Right lobe of liver (tissue), 6 donors: ENCODE data around the gene PCDH12. TPM values are rescaled to one million over a fixed set of nuclear protein-coding genes. Genes with fewer than 3 reads are reported as not detected.

Experiments used
- ATAC-seq, 4 donors: fragments of 200-7000 bp; cut with Tn5 transposase; one replicate each; pipeline ENCODE4 v1.9.1; 2020; ENCODE audit warnings: mild to moderate bottlenecking in 4 of 4, moderate library complexity in 4 of 4
- DNase-seq, 3 donors: peaks; one replicate each; pipeline ENCODE4 v3.0.0-alpha.2; 2020
- H3K27ac ChIP-seq, 3 donors: fragments of 200-600 bp; one replicate each; pipeline ENCODE4 v1.8.0; 2022
- H3K27me3 ChIP-seq, 2 donors: fragments of 200-600 bp; one replicate each; pipeline ENCODE4 v1.8.0; 2022
- H3K36me3 ChIP-seq, 4 donors: fragments of 200-600 bp; sonication (generic) in 1 of 4; one replicate each; pipeline versions ENCODE4 v1.5.1 to v1.8.0; 2017 to 2022; ENCODE audit warnings: control low read depth in 1 of 4
- H3K4me1 ChIP-seq, 4 donors: fragments of 200-600 bp; sonication (generic) in 1 of 4; one replicate each; pipeline versions ENCODE4 v1.5.1 to v1.8.0; 2017 to 2022; ENCODE audit warnings: control low read depth in 1 of 4
- H3K4me3 ChIP-seq, 3 donors: fragments of 200-600 bp; one replicate each; pipeline ENCODE4 v1.8.0; 2022
- H3K9me3 ChIP-seq, 4 donors: fragments of 200-600 bp; sonication (generic) in 1 of 4; one replicate each; pipeline versions ENCODE4 v1.5.1 to v1.8.0; 2017 to 2022; ENCODE audit warnings: control low read depth in 1 of 4
- POLR2A ChIP-seq: fragments of 450-650 bp; IDR thresholded peaks from one replicate; pipeline ENCODE4 v1.6.1; 2017; ENCODE audit warnings: antibody characterized with exemption, mild to moderate bottlenecking
- WGBS: methylation state at CpG from one replicate; pipeline ENCODE4 v1.1.6; 2018; ENCODE audit warnings: low coverage, low lambda C conversion rate; ENCODE audit not compliant: insufficient coverage; ENCODE audit errors: missing lambda C conversion rate; 5-methylcytosine and 5-hydroxymethylcytosine counted together
- intact Hi-C, 2 donors: fragments of 100-400 bp; cut with DNase I; formaldehyde crosslinking; loops; one replicate each; pipeline versions ENCODE4 v1.11.2 to v1.14.1; 2022
- total RNA-seq, 6 experiments: library from RNA; depleted of rRNA in 2 of 6; stranded (reverse); fragments of >200 nt in 2 of 6; fragmentation: NEBNext Ultra II Directional in 3 of 6; extraction: Animal tissue kit (Norgen Biotek cat#: 25700) in 3 of 6; gene quantifications; one replicate each; pipeline versions ENCODE4 v1.1.0 to v1.2.4, GENCODE V29; 2016 to 2023
- TF ChIP-seq, protein P1 (sequence below), 4 donors: fragments of 200-600 bp in 3 of 4; fragments of 450-650 bp in 1 of 4; IDR thresholded peaks; one replicate each; pipeline versions ENCODE4 v1.5.1 to v1.8.0; 2016 to 2022; ENCODE audit warnings: antibody characterized with exemption in 4 of 4, mild to moderate bottlenecking in 2 of 4
- donor health status: DM: no; HTN: yes; CAD: no.
- donor health status: DM: no; HTN: no; CAD: no.
- donor health status: DM: no; HTN: no; CAD: no.
- donor health status: DM: no; HTN: yes; CAD: no.
- donor health status: DM: no; HTN: yes; CAD: no.

PCDH12 gene
- total RNA-seq, 6 experiments from 2014 or later: 1.5 to 4.4 (median 1.9) TPM

DNA sequence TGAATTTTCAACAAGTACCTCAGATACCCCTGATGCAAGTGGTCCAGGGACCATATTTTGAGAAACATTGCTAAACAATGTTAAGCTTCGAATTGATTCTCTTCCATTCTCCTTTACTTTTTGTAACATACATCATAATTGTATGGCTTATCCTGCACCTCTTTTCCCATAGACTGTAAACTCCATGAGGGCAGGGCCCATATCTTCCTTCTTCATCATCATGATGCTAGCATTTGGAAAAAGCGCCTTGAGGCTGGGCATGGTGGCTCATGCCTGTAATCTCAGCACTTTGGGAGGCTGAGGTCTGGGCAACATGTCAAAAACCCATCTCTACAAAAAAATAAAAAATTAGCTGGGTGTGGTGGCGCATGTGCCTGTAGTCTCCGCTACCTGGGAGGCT, 48.8 kb downstream of the PCDH12 start:
- intact Hi-C loops: no loop called here
- H3K9me3 ChIP-seq: no peaks in the 10 kb centered on the region
- no peaks in the 10 kb centered on the region for H3K27me3 ChIP-seq
- H3K27ac ChIP-seq: no peak overlapping the region
- DNase-seq (no peak), ATAC-seq (no peak)
- H3K36me3 ChIP-seq: no peaks in the 10 kb centered on the region
- H3K4me3 ChIP-seq: no peak overlapping the region
- WGBS: 65% methylated on average over 4 of the region's 4 CpGs
- no peak for TF ChIP-seq POLR2A
- TF ChIP-seq, protein P1, sequence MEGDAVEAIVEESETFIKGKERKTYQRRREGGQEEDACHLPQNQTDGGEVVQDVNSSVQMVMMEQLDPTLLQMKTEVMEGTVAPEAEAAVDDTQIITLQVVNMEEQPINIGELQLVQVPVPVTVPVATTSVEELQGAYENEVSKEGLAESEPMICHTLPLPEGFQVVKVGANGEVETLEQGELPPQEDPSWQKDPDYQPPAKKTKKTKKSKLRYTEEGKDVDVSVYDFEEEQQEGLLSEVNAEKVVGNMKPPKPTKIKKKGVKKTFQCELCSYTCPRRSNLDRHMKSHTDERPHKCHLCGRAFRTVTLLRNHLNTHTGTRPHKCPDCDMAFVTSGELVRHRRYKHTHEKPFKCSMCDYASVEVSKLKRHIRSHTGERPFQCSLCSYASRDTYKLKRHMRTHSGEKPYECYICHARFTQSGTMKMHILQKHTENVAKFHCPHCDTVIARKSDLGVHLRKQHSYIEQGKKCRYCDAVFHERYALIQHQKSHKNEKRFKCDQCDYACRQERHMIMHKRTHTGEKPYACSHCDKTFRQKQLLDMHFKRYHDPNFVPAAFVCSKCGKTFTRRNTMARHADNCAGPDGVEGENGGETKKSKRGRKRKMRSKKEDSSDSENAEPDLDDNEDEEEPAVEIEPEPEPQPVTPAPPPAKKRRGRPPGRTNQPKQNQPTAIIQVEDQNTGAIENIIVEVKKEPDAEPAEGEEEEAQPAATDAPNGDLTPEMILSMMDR (IDR thresholded peaks at IDR 0.05): no peak
- H3K4me1 ChIP-seq: peaks cover 0 to 6% (median 0%) of the 10 kb centered on the region in 4 donors

DNA sequence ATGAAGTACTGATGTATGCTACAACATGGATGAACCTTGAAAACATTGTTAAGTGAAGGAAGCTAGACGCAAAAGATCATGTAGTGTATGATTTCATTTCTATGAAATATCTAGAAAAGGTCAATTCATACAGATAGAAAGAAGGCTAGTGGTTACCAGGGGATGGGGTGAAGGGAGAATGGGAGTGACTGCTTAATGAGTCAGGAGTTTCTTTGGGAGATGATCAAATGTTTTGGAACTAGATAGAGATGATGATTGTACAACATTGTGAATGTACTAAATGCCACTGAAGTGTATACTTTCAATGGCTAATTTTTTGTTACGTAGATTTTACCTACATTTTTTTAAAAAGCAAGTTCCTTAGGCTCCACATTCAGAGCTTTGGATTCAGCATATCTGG, 49.2 kb downstream of the PCDH12 start:
- TF ChIP-seq, protein P1 (IDR thresholded peaks at IDR 0.05): no peak
- no peak for TF ChIP-seq POLR2A
- intact Hi-C loops: no loop called here
- Histone ChIP-seq H3K36me3 (no peaks in the 10 kb centered on the region), H3K4me3 (no peak overlapping the region), H3K4me1 (peaks cover 0 to 2% (median 0%) of the 10 kb centered on the region in 4 donors), H3K27ac (no peak overlapping the region), H3K9me3 (no peaks in the 10 kb centered on the region), H3K27me3 (no peaks in the 10 kb centered on the region)
- DNase-seq (no peak), ATAC-seq (no peak)
- WGBS: 84% methylated on average over 2 of the region's 2 CpGs

DNA sequence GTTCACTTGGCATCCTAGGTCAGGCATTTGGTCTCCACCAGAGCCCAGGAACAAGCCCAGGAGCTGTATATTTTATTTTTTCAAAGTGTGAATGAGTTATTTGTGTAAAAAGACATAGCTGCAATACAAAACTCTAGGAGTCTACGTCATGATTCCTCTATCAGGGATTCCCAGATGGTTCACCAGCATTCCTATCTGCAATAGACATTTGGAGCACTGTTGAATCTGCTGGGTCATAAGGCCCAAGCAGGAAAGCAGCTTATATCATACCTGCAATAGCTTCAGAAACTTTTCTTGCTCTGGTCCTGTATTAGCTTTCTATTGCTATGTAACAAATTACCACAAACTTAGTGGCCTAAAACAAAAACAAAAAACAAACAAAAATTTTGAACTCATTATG, 51.0 kb downstream of the PCDH12 start:
- H3K4me1 ChIP-seq: no peaks in the 10 kb centered on the region
- DNase-seq: no peak
- WGBS: 0% methylated on average over 1 of the region's 1 CpG
- H3K9me3 ChIP-seq: no peaks in the 10 kb centered on the region
- H3K4me3 ChIP-seq: no peak overlapping the region
- H3K36me3 ChIP-seq: no peaks in the 10 kb centered on the region
- intact Hi-C loops: no loop called here
- TF ChIP-seq POLR2A: no peak
- ATAC-seq: no peak
- H3K27ac ChIP-seq: no peak overlapping the region
- no peaks in the 10 kb centered on the region for H3K27me3 ChIP-seq

DNA sequence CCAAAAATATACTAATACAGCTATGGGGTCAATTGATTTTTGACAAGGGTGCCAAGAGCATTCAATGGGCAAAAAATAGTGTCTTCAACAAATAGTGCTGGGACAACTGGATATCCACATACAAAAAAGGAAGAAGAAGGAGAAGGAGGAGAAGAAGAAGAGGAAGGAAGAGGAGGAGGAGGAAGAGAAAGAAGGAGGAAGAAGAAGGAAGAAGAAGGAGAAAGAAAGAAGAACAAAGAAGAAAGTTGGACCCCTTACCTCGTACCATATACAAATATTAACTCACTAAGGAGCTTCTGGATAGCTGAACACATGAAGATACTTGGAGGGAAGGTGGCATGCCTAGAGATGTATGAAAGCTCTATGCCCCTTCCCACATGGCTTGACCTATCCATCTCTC, 51.5 kb downstream of the PCDH12 start:
- intact Hi-C loops: no loop called here
- Histone ChIP-seq H3K4me3 (no peak overlapping the region), H3K9me3 (no peaks in the 10 kb centered on the region), H3K4me1 (no peaks in the 10 kb centered on the region), H3K27me3 (no peaks in the 10 kb centered on the region), H3K27ac (no peak overlapping the region), H3K36me3 (no peaks in the 10 kb centered on the region)
- WGBS: 36% methylated on average over 1 of the region's 1 CpG
- TF ChIP-seq POLR2A: no peak
- TF ChIP-seq, protein P1 (IDR thresholded peaks at IDR 0.05): no peak
- no peak for ATAC-seq
- no peak for DNase-seq

DNA sequence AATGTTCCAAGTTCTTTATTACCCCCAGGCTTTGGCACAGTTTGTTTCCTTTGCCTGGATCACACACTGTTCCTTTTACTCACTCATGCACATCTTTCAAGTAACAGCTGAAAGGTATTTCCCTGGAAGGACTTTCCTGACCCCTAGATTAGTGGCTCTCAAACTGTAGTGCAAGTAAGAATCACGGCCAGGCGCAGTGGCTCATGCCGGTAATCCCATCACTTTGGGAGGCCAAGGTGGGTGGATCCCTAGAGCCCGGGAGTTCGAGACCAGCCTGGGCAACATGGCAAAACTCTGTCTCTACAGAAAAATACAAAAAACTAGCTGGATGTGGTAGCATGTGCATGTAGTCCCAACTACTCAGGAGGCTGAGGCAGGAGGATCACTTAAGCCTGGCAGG, 53.5 kb downstream of the PCDH12 start:
- H3K4me3 ChIP-seq: no peak overlapping the region
- intact Hi-C loops: no loop called here
- no peak for TF ChIP-seq POLR2A
- TF ChIP-seq, protein P1 (IDR thresholded peaks at IDR 0.05): no peak
- no peaks in the 10 kb centered on the region for H3K27me3 ChIP-seq
- H3K36me3 ChIP-seq: no peaks in the 10 kb centered on the region
- no peaks in the 10 kb centered on the region for H3K9me3 ChIP-seq
- DNase-seq (no peak), ATAC-seq (no peak)
- H3K27ac ChIP-seq: no peak overlapping the region
- no peaks in the 10 kb centered on the region for H3K4me1 ChIP-seq
- 90% methylated on average over 5 of the region's 5 CpGs for WGBS
